ENCODE data around the gene TAF4B. TPM values are rescaled to one million over a fixed set of nuclear protein-coding genes. Genes with fewer than 3 reads are reported as not detected.

Gene TAF4B
- total and polyA plus RNA-seq, 2 of the 8 experiments (the other 6 are each of a cell fraction or from before 2014, with no cell fraction given), result 9.3 to 19.8 TPM

GRCh38 chr18:26298107-26298506, 71.9 kb downstream of the TAF4B start:
- FAIRE-seq, result no peak

More at GRCh38 chr18:26298107-26298506, 71.9 kb downstream of the TAF4B start:
- Histone ChIP-seq H2BK5ac (ENCODE audit: low read depth, low read length) (no peak overlapping the region), H2BK20ac (ENCODE audit: low read length) (no peak overlapping the region), H3K9me3 (ENCODE audit: insufficient read depth in 2 of 2, low read depth in 1 of 2, low read length in 1 of 2) (no peaks in the 10 kb centered on the region), H2AK5ac (ENCODE audit: low read depth, low read length) (no peak overlapping the region), H3K23ac (ENCODE audit: insufficient read length) (no peak overlapping the region), H2BK12ac (ENCODE audit: low read depth, low read length) (no peak overlapping the region), H2BK120ac (replicated peaks; ENCODE audit: low read depth, low read length) (no peak overlapping the region), H2BK15ac (ENCODE audit: low read length) (no peak overlapping the region), H2AFZ (ENCODE audit: low read length) (no peak overlapping the region), H3K4me3 (ENCODE audit: extremely low read depth in 1 of 4, insufficient read depth in 2 of 4, low read depth in 3 of 4, low read length in 4 of 4) (no peak overlapping the region), H4K8ac (ENCODE audit: extremely low read depth, insufficient read depth, low read length) (no peak overlapping the region), H3K4ac (replicated peaks; ENCODE audit: insufficient read length, low read depth, low read length) (no peak overlapping the region), H3K4me2 (ENCODE audit: insufficient read depth in 1 of 2, low read depth in 2 of 2, low read length in 2 of 2) (no peak overlapping the region), H3K79me2 (ENCODE audit: control insufficient read depth in 1 of 2, insufficient read depth in 2 of 2, low read length in 2 of 2) (peaks cover 0 to 3% of the 10 kb centered on the region in 2 experiments; a peak in 1 of 4 replicates), H3K14ac (ENCODE audit: insufficient read length) (no peak overlapping the region), H3K9ac (replicated peaks in 1 of 4; ENCODE audit: extremely low read depth in 1 of 4, low read depth in 3 of 4, low read length in 3 of 4) (no peak overlapping the region), H3K27me3 (replicated peaks in 1 of 4; ENCODE audit: control insufficient read depth in 3 of 4, extremely low read depth in 1 of 4, insufficient read depth in 3 of 4, low read length in 3 of 4) (no peaks in the 10 kb centered on the region; a peak in 1 of 7 replicates), H4K5ac (ENCODE audit: insufficient read length, low read depth, low read length) (no peak overlapping the region), H3K27ac (ENCODE audit: low read depth, low read length) (no peak overlapping the region), H3K79me1 (ENCODE audit: low read depth, low read length) (no peaks in the 10 kb centered on the region), H4K91ac (replicated peaks; ENCODE audit: insufficient read length, low read length) (no peak overlapping the region), H3K56ac (replicated peaks; ENCODE audit: insufficient read length, low read depth, low read length) (no peak overlapping the region), H3K36me3 (ENCODE audit: control insufficient read depth in 2 of 4, insufficient read depth in 4 of 4, low read length in 3 of 4) (peaks cover 0 to 3% (median 0%) of the 10 kb centered on the region in 4 experiments; a peak in 2 of 8 replicates), H3K18ac (ENCODE audit: extremely low read depth, low read length) (no peak overlapping the region), H3K4me1 (replicated peaks in 1 of 4; ENCODE audit: control insufficient read depth in 3 of 4, insufficient read depth in 4 of 4, low read length in 3 of 4) (no peaks in the 10 kb centered on the region; a peak in 1 of 7 replicates), H4K20me1 (replicated peaks in 1 of 2; ENCODE audit: control insufficient read depth in 1 of 2, insufficient read depth in 2 of 2, low read length in 2 of 2) (no peaks in the 10 kb centered on the region), H3K23me2 (ENCODE audit: low read depth, low read length) (no peaks in the 10 kb centered on the region)
- POLR2A ChIA-PET (ENCODE audit: partially characterized antibody), result interaction anchor here (0.6 kb wide), 1 partner anchor 209 kb away, joined by 4 read pairs; no protein-coding TSS in a partner anchor
- TF ChIP-seq CREB1 (IDR thresholded peaks at IDR 0.05) (no peak), CTCF (IDR thresholded peaks at IDR 0.05; ENCODE audit: control extremely low read depth in 1 of 3, insufficient read depth in 1 of 3, low read depth in 1 of 3, low read length in 3 of 3) (no peak), NANOG (IDR thresholded peaks at IDR 0.05; ENCODE audit: insufficient read depth, low read depth, low read length, poor library complexity, severe bottlenecking) (no peak), RXRA (IDR thresholded peaks at IDR 0.05; ENCODE audit: insufficient read depth, low read depth, low read length) (no peak), CTBP2 (IDR thresholded peaks at IDR 0.05; ENCODE audit: borderline replicate concordance, insufficient read depth, insufficient read length, low read length) (no peak)
- 92% methylated on average over 8 of the region's 8 CpGs; no CpG with 5 or more reads in 1 of the 2 experiments for WGBS, 2 experiments (ENCODE audit: extremely low coverage in 1 of 2, insufficient coverage in 1 of 2, insufficient read length in 1 of 2, insufficient replicate concordance in 2 of 2, low coverage in 1 of 2, low lambda C conversion rate in 2 of 2, missing lambda C conversion rate in 1 of 2)
- DNase-seq (ENCODE audit: low read depth in 1 of 2, low spot score in 2 of 2), result no peak
- CTCF ChIA-PET (ENCODE audit: partially characterized antibody), result interaction anchor here (0.6 to 0.7 kb wide), 3 partner anchors 86 to 413 kb away, joined by 3 to 5 read pairs (median 3); no protein-coding TSS in a partner anchor
